ENCODE measurements around the gene NR4A2.
A peak's percentile ranks its signal among the peaks of the same experiment; 100 is the strongest.

The NR4A2 gene

GRCh38 chr2:156332534-156333273 is at the start of gene NR4A2:
Gene NR4A2, minus strand, starts transcription at chr2:156332721. Its CDS starts 2,535 bp downstream, at chr2:156330186.
- DNase-seq, result peak; percentile 83

- DNase-seq, result no peak
These were observed 47.7 kb upstream of the NR4A2 start for GRCh38 chr2:156380117-156380645.

GRCh38 chr2:156379714-156380113 is 47.2 kb upstream of the NR4A2 start:
- DNase-seq, result no peak

GRCh38 chr2:156379071-156379470 is 46.5 kb upstream of the NR4A2 start:
- no peak for DNase-seq

GRCh38 chr2:156366753-156367152 is 34.2 kb upstream of the NR4A2 start:
- DNase-seq, result no peak

- no peak for DNase-seq
These were observed 30.6 kb upstream of the NR4A2 start for GRCh38 chr2:156363141-156363540.

GRCh38 chr2:156356014-156356754 is 23.7 kb upstream of the NR4A2 start:
- no peak for DNase-seq

GRCh38 chr2:156352911-156353310 is 20.4 kb upstream of the NR4A2 start:
- DNase-seq, result no peak

GRCh38 chr2:156350374-156351142 is 18.0 kb upstream of the NR4A2 start:
- no peak for DNase-seq

GRCh38 chr2:156349605-156350004 is 17.1 kb upstream of the NR4A2 start:
- no peak for DNase-seq

- no peak for DNase-seq
These were observed 16.6 kb upstream of the NR4A2 start for GRCh38 chr2:156349161-156349560.

- no peak for DNase-seq
These were observed 14.9 kb upstream of the NR4A2 start for GRCh38 chr2:156347431-156347830.

GRCh38 chr2:156346731-156347130 is 14.2 kb upstream of the NR4A2 start:
- no peak for DNase-seq

GRCh38 chr2:156345582-156345981 is 13.1 kb upstream of the NR4A2 start:
- DNase-seq, result no peak

- DNase-seq, result no peak
These were observed 11.4 kb upstream of the NR4A2 start for GRCh38 chr2:156343940-156344301.

- no peak for DNase-seq
These were observed 10.8 kb upstream of the NR4A2 start for GRCh38 chr2:156343096-156343939.

- peak; percentile 80 for DNase-seq
These were observed 10.0 kb upstream of the NR4A2 start for GRCh38 chr2:156342254-156343095.

GRCh38 chr2:156341452-156342253 is 9.1 kb upstream of the NR4A2 start:
- DNase-seq, result peak; percentile 85

- DNase-seq, result peak; percentile 29
These were observed 8.4 kb upstream of the NR4A2 start for GRCh38 chr2:156340804-156341451.

- no peak for DNase-seq
These were observed 7.9 kb upstream of the NR4A2 start for GRCh38 chr2:156340377-156340776.
